ENCODE measurements around the gene QRICH2. TPM values are rescaled to one million over a fixed set of nuclear protein-coding genes. Genes with fewer than 3 reads are reported as not detected.

QRICH2 gene
- total and polyA plus RNA-seq, 10 of the 15 experiments (the other 5 are each of a cell fraction or from before 2014, with no cell fraction given) = 0.04 to 0.72 (median 0.25) TPM

- intact Hi-C loops (cut with micrococcal nuclease; ENCODE audit: unreplicated experiment) = loop anchor here (5.0 kb wide), 1 partner anchor 46 kb away; no protein-coding TSS in a partner anchor
- Histone ChIP-seq H3K36me3 (ENCODE audit: control insufficient read depth in 2 of 2, insufficient read depth in 2 of 2, low read length in 1 of 2) (no peaks in the 10 kb centered on the region), H3K9ac (ENCODE audit: control insufficient read depth, insufficient read depth, low read length) (no peak overlapping the region), H3K9me3 (replicated peaks; ENCODE audit: control insufficient read depth, insufficient read depth, low read length) (no peaks in the 10 kb centered on the region), H3K27me3 (replicated peaks in 1 of 2; ENCODE audit: control insufficient read depth in 2 of 2, insufficient read depth in 2 of 2, low read length in 1 of 2) (peaks cover 0 to 3% of the 10 kb centered on the region in 2 experiments; a peak in 2 of 4 replicates), H4K20me1 (ENCODE audit: control insufficient read depth, insufficient read depth) (no peaks in the 10 kb centered on the region), H3K79me2 (ENCODE audit: control insufficient read depth, insufficient read depth, low read length) (no peaks in the 10 kb centered on the region), H3K4me2 (ENCODE audit: control insufficient read depth, insufficient read depth) (no peak overlapping the region), H3K4me1 (ENCODE audit: control insufficient read depth, insufficient read depth, low read length) (peaks cover 15% of the 10 kb centered on the region), H2AFZ (ENCODE audit: control insufficient read depth, low read depth, low read length) (no peak overlapping the region), H3K27ac (ENCODE audit: control insufficient read depth, insufficient read depth) (no peak overlapping the region), H3K4me3 (no peak overlapping the region)
- no peak for TF ChIP-seq USF1 (IDR thresholded peaks at IDR 0.05; ENCODE audit: borderline replicate concordance, extremely low read length, insufficient read depth, low read depth, low read length)
- no peak for TF ChIP-seq TAF1 (IDR thresholded peaks at IDR 0.05; ENCODE audit: borderline replicate concordance, low read depth, low read length)
- no peak for TF ChIP-seq BCL11A (IDR thresholded peaks at IDR 0.05; ENCODE audit: low read depth, low read length)
- no peak for TF ChIP-seq NR2F1 (conservative IDR thresholded peaks at IDR 0.05)
- TF ChIP-seq SP1 (IDR thresholded peaks at IDR 0.05; ENCODE audit: low read depth, low read length) = no peak
- no peak for TF ChIP-seq PAX8 (IDR thresholded peaks at IDR 0.05)
- no peak for TF ChIP-seq POLR2AphosphoS2 (IDR thresholded peaks at IDR 0.05; ENCODE audit: low read depth, low read length)
- no peak for TF ChIP-seq RUNX3 (IDR thresholded peaks at IDR 0.05; ENCODE audit: low read length)
- no peak for TF ChIP-seq KAT2A (conservative IDR thresholded peaks at IDR 0.05; ENCODE audit: control insufficient read depth, low read depth, low read length)
- TF ChIP-seq ZNF592 (IDR thresholded peaks at IDR 0.05) = no peak
- TF ChIP-seq ESRRA (IDR thresholded peaks at IDR 0.05; ENCODE audit: low read length) = no peak
- TF ChIP-seq SRF (IDR thresholded peaks at IDR 0.05; ENCODE audit: low read depth in 2 of 2, low read length in 2 of 2) = no peak
- TF ChIP-seq POLR2A (IDR thresholded peaks at IDR 0.05; ENCODE audit: low read depth, low read length) = no peak
- no peak for TF ChIP-seq MXI1 (IDR thresholded peaks at IDR 0.05; ENCODE audit: low read depth, low read length)
- no peak for TF ChIP-seq MAX (IDR thresholded peaks at IDR 0.05; ENCODE audit: low read depth, low read length)
- no peak for TF ChIP-seq REST (IDR thresholded peaks at IDR 0.05; ENCODE audit: low read depth, low read length)
- ChIA-PET SMC1A (ENCODE audit: uncharacterized antibody, unreplicated experiment) (interaction anchor here (0.6 to 4.9 kb wide), 17 partner anchors 10 to 59 kb away, joined by 3 to 61 read pairs (median 5); partner anchors contain the start of gene UBALD2), POLR2A (interaction anchor here (0.5 to 2.4 kb wide), 12 partner anchors 9 to 55 kb away, joined by 3 to 21 read pairs (median 6); partner anchors contain the start of gene UBALD2), RAD21 (ENCODE audit: unreplicated experiment) (interaction anchor here (0.8 to 2.4 kb wide), 14 partner anchors 9 to 58 kb away, joined by 3 to 26 read pairs (median 6); partner anchors contain the start of gene UBALD2), CTCF (interaction anchor here (0.6 to 2.2 kb wide), 13 partner anchors 10 to 58 kb away, joined by 3 to 7 read pairs (median 4); no protein-coding TSS in a partner anchor)
- no peak for DNase-seq (ENCODE audit: low read depth, low spot score)
- no TSS peak for BruUV-seq (replicated peaks)
- WGBS (ENCODE audit: insufficient coverage, insufficient replicate concordance, low lambda C conversion rate, missing lambda C conversion rate) = 79% methylated on average over 7 of the region's 7 CpGs
- in situ Hi-C loops (cut with MboI) = no loop called here
- FAIRE-seq = no peak
- ATAC-seq = peak; percentile 17; the same call in 2 of the 3 replicates
Observed at GRCh38 chr17:76237859-76238313, 70.2 kb downstream of the QRICH2 start.
